Testis (tissue), 2 donors: ENCODE results near the gene EFNA3.

ENCODE experiments used
- CTCF ChIP-seq, 3 experiments: fragments of 450-650 bp in 2 of 3; fragments of 200-600 bp in 1 of 3; sonication (generic) in 1 of 3; IDR thresholded peaks; one replicate each; pipeline ENCODE4 v1.5.1; 2016 to 2019; ENCODE audit warnings: antibody characterized with exemption in 3 of 3, mild to moderate bottlenecking in 2 of 3, moderate library complexity in 1 of 3
- POLR2A ChIP-seq: fragments of 450-650 bp; IDR thresholded peaks from one replicate; pipeline ENCODE4 v1.6.1; 2017; ENCODE audit warnings: antibody characterized with exemption, mild to moderate bottlenecking, moderate library complexity

GRCh38 chr1:155127967-155128754 is 49.5 kb downstream of the EFNA3 start:
- no peak for TF ChIP-seq CTCF (IDR thresholded peaks at IDR 0.05)
- no peak for TF ChIP-seq POLR2A
